Large intestine (tissue), 3 donors: ENCODE results near the gene PLCB1. TPM values are rescaled to one million over a fixed set of nuclear protein-coding genes. Genes with fewer than 3 reads are reported as not detected.
A peak's percentile ranks its signal among the peaks of the same experiment; 100 is the strongest.

ENCODE experiments used
- DNase-seq, 2 donors: peaks; one replicate each; pipeline versions ENCODE4 v3.0.0 to v3.0.0-alpha.2; 2013
- H3K27ac ChIP-seq: one replicate; pipeline ENCODE4 v1.5.1; 2013; ENCODE audit warnings: low read length
- H3K27me3 ChIP-seq: 2 replicates; pipeline ENCODE4 v1.6.1; 2013; ENCODE audit warnings: low read length; ENCODE audit not compliant: control insufficient read depth, insufficient read depth
- H3K36me3 ChIP-seq: 2 replicates; pipeline ENCODE4 v1.6.1; 2013; ENCODE audit warnings: low read length; ENCODE audit not compliant: control insufficient read depth, insufficient read depth
- H3K4me1 ChIP-seq: one replicate; pipeline ENCODE4 v1.6.1; 2013; ENCODE audit warnings: low read length; ENCODE audit not compliant: control insufficient read depth, insufficient read depth
- H3K4me3 ChIP-seq: one replicate; pipeline ENCODE4 v1.5.1; 2013; ENCODE audit warnings: low read length
- H3K9me3 ChIP-seq: one replicate; pipeline ENCODE4 v1.6.1; 2013; ENCODE audit warnings: mild to moderate bottlenecking, low read depth, low read length, moderate library complexity; ENCODE audit not compliant: control insufficient read depth
- WGBS: methylation state at CpG from one replicate; pipeline ENCODE4 v1.1.5; 2013; ENCODE audit warnings: low lambda C conversion rate; ENCODE audit not compliant: insufficient coverage; 5-methylcytosine and 5-hydroxymethylcytosine counted together
- polyA plus RNA-seq: library from polyadenylated mRNA; unstranded; fragments of 120-200 nt; gene quantifications from one replicate; pipeline ENCODE4 v1.2.1, GENCODE V29; 2013

The PLCB1 gene
- polyA plus RNA-seq, 1 donor, result 7.4 TPM

- 100% methylated on average over 1 of the region's 3 CpGs for WGBS
- DNase-seq, result no peak
- H3K4me3 ChIP-seq, result no peak overlapping the region
These were observed 786.1 kb downstream of the PLCB1 start for GRCh38 chr20:8918145-8918544.

GRCh38 chr20:8924539-8924938 lies 792.5 kb downstream of the PLCB1 start:
- Histone ChIP-seq H3K27ac (no peak overlapping the region), H3K9me3 (no peaks in the 10 kb centered on the region), H3K4me3 (no peak overlapping the region), H3K27me3 (no peaks in the 10 kb centered on the region), H3K4me1 (no peaks in the 10 kb centered on the region), H3K36me3 (no peaks in the 10 kb centered on the region)
- DNase-seq, result no peak
- WGBS, result no CpG with 5 or more reads among the region's 2 CpGs

More at GRCh38 chr20:8918145-8918544, 786.1 kb downstream of the PLCB1 start:
- Histone ChIP-seq H3K27ac (no peak overlapping the region), H3K9me3 (no peaks in the 10 kb centered on the region), H3K27me3 (no peaks in the 10 kb centered on the region), H3K4me1 (no peaks in the 10 kb centered on the region), H3K36me3 (no peaks in the 10 kb centered on the region)

GRCh38 chr20:8930726-8931125 lies 798.7 kb downstream of the PLCB1 start:
- Histone ChIP-seq H3K27me3 (no peaks in the 10 kb centered on the region), H3K27ac (no peak overlapping the region), H3K36me3 (no peaks in the 10 kb centered on the region), H3K4me3 (no peak overlapping the region), H3K4me1 (no peaks in the 10 kb centered on the region), H3K9me3 (no peaks in the 10 kb centered on the region)
- WGBS, result no CpG with 5 or more reads among the region's 2 CpGs
- DNase-seq, result no peak

- Histone ChIP-seq H3K36me3 (no peaks in the 10 kb centered on the region), H3K27ac (no peak overlapping the region), H3K4me1 (no peaks in the 10 kb centered on the region), H3K9me3 (no peaks in the 10 kb centered on the region), H3K27me3 (no peaks in the 10 kb centered on the region), H3K4me3 (no peak overlapping the region)
- DNase-seq, result no peak
- WGBS, result 57% methylated on average over 1 of the region's 3 CpGs
These were observed 800.4 kb downstream of the PLCB1 start for GRCh38 chr20:8932192-8933165.

- DNase-seq, result peak in 1 of 2 donors; percentile 11
- WGBS, result no CpG with 5 or more reads among the region's 1 CpG
- Histone ChIP-seq H3K27me3 (no peaks in the 10 kb centered on the region), H3K9me3 (no peaks in the 10 kb centered on the region), H3K36me3 (no peaks in the 10 kb centered on the region), H3K27ac (no peak overlapping the region), H3K4me1 (no peaks in the 10 kb centered on the region), H3K4me3 (no peak overlapping the region)
These were observed 801.3 kb downstream of the PLCB1 start for GRCh38 chr20:8933381-8933807.

GRCh38 chr20:8934362-8934761 lies 802.3 kb downstream of the PLCB1 start:
- no peaks in the 10 kb centered on the region for H3K36me3 ChIP-seq
- H3K4me3 ChIP-seq, result no peak overlapping the region
- no peak for DNase-seq
- H3K4me1 ChIP-seq, result no peaks in the 10 kb centered on the region
- no peaks in the 10 kb centered on the region for H3K9me3 ChIP-seq
- H3K27ac ChIP-seq, result no peak overlapping the region
- WGBS, result 78% methylated on average over 3 of the region's 4 CpGs
- peaks cover under 1% of the 10 kb centered on the region for H3K27me3 ChIP-seq

Other genes starting within 250 kb of the PLCB1 start
- gene HAO1, start 191.8 kb upstream of the PLCB1 start, polyA plus RNA-seq, result not detected
- gene TMX4, start 112.5 kb upstream of the PLCB1 start, polyA plus RNA-seq, result 22.9 TPM